PC-3 (cell line): ENCODE measurements around the gene TMEM273. TPM values are rescaled to one million over a fixed set of nuclear protein-coding genes. Genes with fewer than 3 reads are reported as not detected.

Source experiments
- ATAC-seq: fragments of 200-7000 bp; cut with Tn5 transposase; 2 replicates; pipeline ENCODE4 v1.9.1; 2020; ENCODE audit warnings: mild to moderate bottlenecking, moderate library complexity
- BruUV-seq: library from RNA; stranded (reverse); fragments of 400-500 nt; replicated peaks from 2 replicates; lab custom pipeline; 2021; lab: Mats Ljungman, UMichigan
- CTCF ChIA-PET: fragments of 300-600 bp; sonication (Branson Sonifier 250); formaldehyde crosslinking; loops from one replicate; lab custom pipeline; 2022; ENCODE audit warnings: antibody characterized with exemption; lab: Charles Lee
- POLR2A ChIA-PET: fragments of 300-600 bp; sonication (Branson Sonifier 250); formaldehyde crosslinking; loops from one replicate; lab custom pipeline; 2022; ENCODE audit warnings: antibody characterized with exemption; ENCODE audit not compliant: unreplicated experiment; lab: Charles Lee
- DNase-seq: peaks from one replicate; pipeline ENCODE4 v3.0.0-alpha.2; 2015
- H2AFZ ChIP-seq: fragments of 300-600 bp; sonication (generic); 2 replicates; pipeline ENCODE4 v1.6.0; 2016; ENCODE audit warnings: antibody characterized with exemption, low read length
- H3F3A ChIP-seq: fragments of 300-600 bp; sonication (generic); one replicate; pipeline ENCODE4 v1.6.0; 2017; ENCODE audit warnings: antibody characterized with exemption, low read length, control low read depth, mild to moderate bottlenecking; ENCODE audit not compliant: unreplicated experiment
- H3K27ac ChIP-seq: fragments of 300-600 bp; sonication (generic); 2 replicates; pipeline ENCODE4 v1.5.1; 2016; ENCODE audit warnings: mild to moderate bottlenecking, low read length
- H3K27me3 ChIP-seq: fragments of 300-600 bp; sonication (generic); 2 replicates; pipeline ENCODE4 v1.6.1; 2016; ENCODE audit warnings: low read length, mixed read lengths
- H3K36me3 ChIP-seq: fragments of 300-600 bp; sonication (generic); 2 replicates; pipeline ENCODE4 v1.6.1; 2016; ENCODE audit warnings: low read depth, mixed run types, low read length, mixed read lengths
- H3K4me1 ChIP-seq: fragments of 300-600 bp; sonication (generic); 2 replicates; pipeline ENCODE4 v1.5.1; 2016; ENCODE audit warnings: low read length; ENCODE audit not compliant: insufficient read depth
- H3K4me2 ChIP-seq: fragments of 300-600 bp; sonication (generic); 2 replicates; pipeline ENCODE4 v1.6.0; 2016; ENCODE audit warnings: low read length
- H3K4me3 ChIP-seq: fragments of 300-600 bp; sonication (generic); 2 replicates; pipeline ENCODE4 v1.5.1; 2016; ENCODE audit warnings: mild to moderate bottlenecking, low read length, mixed read lengths
- H3K79me2 ChIP-seq: fragments of 300-600 bp; sonication (generic); 2 replicates; pipeline ENCODE4 v1.6.1; 2017; ENCODE audit warnings: low read length, mixed read lengths
- H3K9ac ChIP-seq: fragments of 300-600 bp; sonication (generic); 2 replicates; pipeline ENCODE4 v1.6.0; 2016; ENCODE audit warnings: mild to moderate bottlenecking, low read length
- H3K9me2 ChIP-seq: fragments of 300-600 bp; sonication (generic); replicated peaks from 2 replicates; pipeline ENCODE4 v1.6.1; 2016; ENCODE audit warnings: mixed run types, low read length, mixed read lengths
- H3K9me3 ChIP-seq: fragments of 300-600 bp; sonication (generic); 2 replicates; pipeline ENCODE4 v1.6.1; 2016; ENCODE audit warnings: low read length, mixed read lengths
- H4K20me1 ChIP-seq: fragments of 300-600 bp; sonication (generic); 2 replicates; pipeline ENCODE4 v1.6.1; 2016; ENCODE audit warnings: low read length, mixed read lengths
- CTCF ChIP-seq: fragments of 300-600 bp; sonication (generic); conservative IDR thresholded peaks from 2 replicates; pipeline ENCODE4 v1.5.1; 2017; ENCODE audit warnings: antibody characterized with exemption, low read depth, mild to moderate bottlenecking, low read length
- EZH2 ChIP-seq: fragments of 300-600 bp; sonication (generic); IDR thresholded peaks from one replicate; pipeline ENCODE4 v1.6.1; 2017; ENCODE audit warnings: antibody characterized with exemption, mild to moderate bottlenecking, low read length; ENCODE audit not compliant: unreplicated experiment
- EZH2phosphoT487 ChIP-seq: fragments of 300-600 bp; sonication (generic); IDR thresholded peaks from 2 replicates; pipeline ENCODE4 v1.6.1; 2018; ENCODE audit warnings: mild to moderate bottlenecking, antibody characterized with exemption, low read length, borderline replicate concordance
- intact Hi-C: fragments of 100-400 bp; cut with micrococcal nuclease; formaldehyde crosslinking; loops from 2 replicates; pipeline ENCODE4 v1.9.0; 2023
- total RNA-seq: library from RNA; depleted of rRNA; stranded (reverse); fragments of >200 nt; gene quantifications from 2 replicates; pipeline ENCODE4 v1.2.3, GENCODE V29; 2014

TMEM273 gene
- total RNA-seq, 1 experiment from 2014 or later = not detected

- H3K9me2 ChIP-seq = no peaks in the 10 kb centered on the region
- ATAC-seq = no peak
- no peaks in the 10 kb centered on the region for H3K9me3 ChIP-seq
- ChIA-PET CTCF (no interaction called here), POLR2A (no interaction called here)
- H3F3A ChIP-seq = no peaks in the 10 kb centered on the region
- H3K9ac ChIP-seq = no peak overlapping the region
- no peak for DNase-seq
- TF ChIP-seq EZH2 = no peak
- no peak for TF ChIP-seq CTCF
- no peak for TF ChIP-seq EZH2phosphoT487
- no peak overlapping the region for H3K27ac ChIP-seq
- no peak overlapping the region for H2AFZ ChIP-seq
- peaks cover 20% of the 10 kb centered on the region for H3K4me1 ChIP-seq
- no peak overlapping the region for H3K4me3 ChIP-seq
- H3K79me2 ChIP-seq = no peaks in the 10 kb centered on the region
- intact Hi-C loops = no loop called here
- H4K20me1 ChIP-seq = no peaks in the 10 kb centered on the region
- H3K4me2 ChIP-seq = no peak overlapping the region
- H3K27me3 ChIP-seq = peaks cover 58% of the 10 kb centered on the region
- BruUV-seq = no TSS peak
- H3K36me3 ChIP-seq = no peaks in the 10 kb centered on the region
These were observed 52.4 kb downstream of the TMEM273 start for GRCh38 chr10:49135575-49136313.

- Histone ChIP-seq H3F3A (no peaks in the 10 kb centered on the region), H2AFZ (no peak overlapping the region), H3K27ac (no peak overlapping the region), H3K4me2 (no peak overlapping the region), H3K9ac (no peak overlapping the region), H3K4me1 (peaks cover 7% of the 10 kb centered on the region), H3K9me3 (no peaks in the 10 kb centered on the region), H4K20me1 (no peaks in the 10 kb centered on the region), H3K4me3 (no peak overlapping the region), H3K79me2 (no peaks in the 10 kb centered on the region), H3K27me3 (peaks cover 73% of the 10 kb centered on the region), H3K9me2 (no peaks in the 10 kb centered on the region), H3K36me3 (no peaks in the 10 kb centered on the region)
- POLR2A ChIA-PET = no interaction called here
- intact Hi-C loops = no loop called here
- DNase-seq (no peak), ATAC-seq (no peak)
- TF ChIP-seq EZH2 (no peak), CTCF (no peak), EZH2phosphoT487 (no peak)
- CTCF ChIA-PET = no interaction called here
- BruUV-seq = no TSS peak
These were observed 53.9 kb downstream of the TMEM273 start for GRCh38 chr10:49134327-49134726.

GRCh38 chr10:49133706-49134248 is 54.4 kb downstream of the TMEM273 start, which contains the start of gene FAM170B:
Gene FAM170B, minus strand, starts transcription at chr10:49134021. Its CDS starts 103 bp downstream, at chr10:49133918.
- BruUV-seq = no TSS peak
- Histone ChIP-seq H3K9me2 (no peaks in the 10 kb centered on the region), H3K27ac (no peak within 1 kb of the TSS), H3K4me2 (no peak within 1 kb of the TSS), H2AFZ (no peak within 1 kb of the TSS), H3K79me2 (no peaks in the 10 kb centered on the region), H3K9ac (no peak within 1 kb of the TSS), H3K4me1 (peaks cover 3% of the 10 kb centered on the region), H3K9me3 (no peaks in the 10 kb centered on the region), H3K36me3 (no peaks in the 10 kb centered on the region), H3K4me3 (no peak within 1 kb of the TSS), H3K27me3 (peaks cover 78% of the 10 kb centered on the region), H4K20me1 (no peaks in the 10 kb centered on the region), H3F3A (no peaks in the 10 kb centered on the region)
- ATAC-seq (no peak), DNase-seq (no peak)
- ChIA-PET POLR2A (no interaction called here), CTCF (no interaction called here)
- intact Hi-C loops = no loop called here
- TF ChIP-seq EZH2phosphoT487 = no peak
- TF ChIP-seq EZH2 = no peak
- TF ChIP-seq CTCF = no peak
